HL-60 (cell line): ENCODE measurements around the gene CREB3L4.

Experiments used
- CTCF ChIP-seq: IDR thresholded peaks from one replicate; pipeline ENCODE4 v1.5.1; 2011; ENCODE audit warnings: low read length, control low read depth, inconsistent platforms; ENCODE audit not compliant: insufficient read depth
- GABPA ChIP-seq: IDR thresholded peaks from 2 replicates; pipeline ENCODE4 v1.6.1; 2012; ENCODE audit warnings: low read depth
- POLR2AphosphoS5 ChIP-seq: IDR thresholded peaks from 2 replicates; pipeline ENCODE4 v1.6.1; 2012; ENCODE audit warnings: low read depth
- REST ChIP-seq: IDR thresholded peaks from 2 replicates; pipeline ENCODE4 v1.6.1; 2012; ENCODE audit warnings: low read depth; ENCODE audit not compliant: insufficient replicate concordance

DNA sequence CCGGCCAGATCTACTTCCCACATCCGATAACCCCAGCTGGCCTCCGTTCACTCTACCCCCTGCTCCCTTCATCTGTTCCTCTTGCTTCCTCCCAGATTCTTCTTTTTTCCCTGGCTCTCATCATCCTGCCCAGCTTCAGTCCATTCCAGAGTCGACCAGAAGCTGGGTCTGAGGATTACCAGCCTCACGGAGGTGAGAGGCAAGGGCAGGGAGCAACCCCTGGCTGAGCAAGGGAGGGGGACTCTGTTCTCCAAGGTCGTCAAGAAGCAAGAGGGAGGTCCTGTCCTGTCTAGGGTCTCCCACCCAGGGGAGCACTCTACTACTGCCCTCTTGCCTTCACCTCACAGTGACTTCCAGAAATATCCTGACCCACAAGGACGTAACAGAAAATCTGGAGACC, 5.8 kb downstream of the CREB3L4 start:
- TF ChIP-seq CTCF (no peak), POLR2AphosphoS5 (0 out of 2 replicates have a peak, but pooled peaks have one; percentile 38), GABPA (no peak), REST (no peak)
